Activated gamma-delta T cell (primary cell): ENCODE results near the gene CFLAR.

ENCODE experiments used
- DNase-seq: peaks from one replicate; lab custom pipeline; 2025; lab: John Stamatoyannopoulos, UW

Gene CFLAR

DNA sequence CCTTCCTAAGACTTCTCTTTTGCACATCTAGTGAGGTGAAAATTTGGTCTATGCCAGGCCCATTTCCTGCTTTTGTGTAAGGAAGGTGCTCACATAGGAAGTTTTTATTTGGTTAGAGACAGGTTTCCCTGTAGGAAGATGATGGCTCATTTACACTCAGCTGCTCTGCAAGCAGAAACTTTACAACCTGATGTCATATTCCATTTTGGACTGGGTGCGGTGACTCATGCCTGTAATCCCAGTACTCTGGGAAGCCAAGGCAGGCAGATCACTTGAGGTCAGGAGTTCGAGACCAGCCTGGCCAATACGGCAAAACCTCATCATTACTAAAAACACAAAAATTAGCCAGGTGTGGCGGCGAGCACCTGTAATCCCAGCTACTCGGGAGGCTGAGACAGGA, 102.8 kb downstream of the CFLAR start:
- no peak for DNase-seq

DNA sequence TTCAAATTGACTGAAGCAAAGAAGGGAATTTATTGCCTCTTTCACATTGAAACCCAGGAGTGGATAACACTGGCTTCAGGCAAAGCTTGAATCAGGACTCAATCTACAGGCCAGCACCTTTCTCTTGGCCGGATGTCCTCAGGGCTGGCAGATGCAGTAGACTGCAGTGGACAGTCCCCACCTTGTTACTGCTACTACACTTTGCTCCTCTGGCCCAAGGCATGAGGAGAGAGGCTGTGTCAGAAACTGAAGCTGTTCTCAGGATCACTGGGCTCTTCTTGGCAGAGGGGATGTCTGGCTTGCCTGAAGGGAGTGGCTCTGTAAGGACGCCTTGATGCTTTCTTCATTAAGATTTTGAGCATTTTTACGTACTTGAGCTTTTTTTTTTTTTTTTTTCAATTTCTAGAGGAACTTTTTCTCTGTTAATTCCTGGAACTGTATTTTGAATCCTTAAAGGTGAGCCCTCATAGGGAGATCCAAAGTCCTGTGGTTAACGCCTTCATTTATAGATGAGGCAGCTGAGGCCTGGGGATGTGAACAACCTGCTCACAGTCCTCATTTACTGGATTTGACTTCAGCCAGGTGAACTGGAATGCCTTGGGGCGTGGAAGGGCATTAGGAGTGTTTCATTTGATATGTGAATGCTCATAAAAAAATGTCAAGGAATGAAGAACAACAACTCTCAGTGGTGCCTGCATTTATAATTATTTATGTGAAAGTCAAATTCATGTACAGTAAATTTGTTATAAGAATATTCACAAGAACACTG, 103.5 kb downstream of the CFLAR start:
- DNase-seq, result no peak

DNA sequence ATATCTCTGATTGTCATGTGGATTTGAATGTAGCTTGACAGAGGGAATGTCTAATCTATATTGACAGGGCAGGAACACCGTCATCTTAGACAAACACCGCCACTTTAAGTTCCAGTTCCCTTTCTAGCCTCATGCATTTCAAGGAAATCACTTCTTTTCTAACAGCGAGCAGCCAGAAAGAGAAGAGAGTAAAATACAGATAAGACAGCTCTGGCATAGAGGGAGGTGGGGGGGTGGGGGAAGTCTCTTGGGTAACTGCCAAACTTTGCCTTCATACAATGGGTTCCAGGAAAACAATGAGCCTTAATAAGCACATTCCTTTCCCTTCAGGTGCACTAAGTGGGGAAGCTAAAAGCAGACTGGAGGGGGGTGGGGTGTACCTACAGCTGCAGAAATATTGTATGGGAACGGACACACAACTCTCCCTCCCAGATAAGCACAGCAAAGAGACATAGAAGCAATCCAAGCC, 104.2 kb downstream of the CFLAR start:
- no peak for DNase-seq

DNA sequence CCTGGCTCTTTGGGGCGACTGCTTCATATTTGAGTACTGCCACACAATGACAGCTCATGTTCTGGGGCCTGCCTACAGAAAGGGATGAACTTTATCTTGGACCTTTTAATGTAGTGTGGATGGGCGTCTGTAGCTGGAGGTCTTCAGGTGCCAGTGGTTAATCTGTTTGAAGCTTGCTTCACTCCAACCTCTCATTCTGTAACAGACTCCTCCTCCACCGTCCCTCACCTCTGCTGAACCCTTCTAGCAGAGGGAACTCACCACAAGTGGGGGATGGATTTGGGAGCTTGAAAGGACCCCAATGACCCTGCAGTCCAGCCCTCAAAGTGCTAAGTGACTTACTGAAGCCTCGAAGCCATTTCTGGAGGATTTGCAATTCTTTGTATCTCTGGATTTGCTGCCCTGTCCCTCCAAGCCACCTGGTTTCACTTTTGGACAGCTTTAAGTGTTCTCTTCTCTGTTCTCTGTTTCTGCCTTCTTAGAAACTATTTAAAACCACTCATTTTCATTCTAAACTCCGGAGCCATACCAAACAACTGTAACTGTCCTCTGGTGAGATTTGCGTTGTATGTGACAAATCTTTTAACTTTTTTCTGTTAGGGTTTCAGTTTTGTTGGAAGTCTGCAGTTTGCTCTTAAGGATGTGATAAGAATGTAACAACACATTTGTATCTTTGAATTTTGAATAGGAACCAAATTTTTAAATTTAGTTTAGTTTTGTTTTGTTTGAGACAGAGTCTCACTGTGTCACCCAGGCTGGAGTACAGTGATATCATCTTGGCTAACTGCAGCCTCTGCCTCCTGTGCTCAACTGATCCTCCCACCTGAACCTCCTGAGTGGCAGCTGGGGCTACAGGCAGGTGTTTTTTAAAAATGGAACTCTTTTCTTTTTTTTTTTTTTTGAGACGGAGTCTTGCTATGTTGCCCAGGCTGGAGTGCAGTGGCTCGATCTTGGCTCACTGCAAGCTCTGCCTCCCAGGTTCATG, 107.4 kb downstream of the CFLAR start:
- DNase-seq, result no peak
